Tibial nerve (tissue), 4 donors: ENCODE results near the gene MRGPRX2. TPM values are rescaled to one million over a fixed set of nuclear protein-coding genes. Genes with fewer than 3 reads are reported as not detected.

Source experiments
- DNase-seq, 2 donors: peaks; one replicate each; pipeline ENCODE4 v3.0.0-alpha.2; 2019; ENCODE audit warnings: low spot score in 2 of 2
- H3K27ac ChIP-seq, 4 donors: fragments of 200-600 bp; sonication (generic) in 3 of 4; one replicate each; pipeline ENCODE4 v1.5.1; 2017 to 2019; ENCODE audit warnings: mild to moderate bottlenecking in 1 of 4
- H3K27me3 ChIP-seq, 2 donors: fragments of 200-600 bp; sonication (generic) in 1 of 2; one replicate each; pipeline versions ENCODE4 v1.5.1 to v1.6.0; 2017 to 2019
- H3K36me3 ChIP-seq, 3 donors: fragments of 200-600 bp; sonication (generic); one replicate each; pipeline ENCODE4 v1.5.1; 2018 to 2019
- H3K4me1 ChIP-seq, 4 donors: fragments of 200-600 bp; sonication (generic) in 3 of 4; one replicate each; pipeline ENCODE4 v1.5.1; 2017 to 2019
- H3K4me3 ChIP-seq, 4 donors: fragments of 200-600 bp; sonication (generic) in 3 of 4; one replicate each; pipeline ENCODE4 v1.5.1; 2017 to 2019; ENCODE audit warnings: mild to moderate bottlenecking in 1 of 4, moderate library complexity in 1 of 4
- H3K9me3 ChIP-seq, 4 donors: fragments of 200-600 bp; sonication (generic) in 3 of 4; one replicate each; pipeline ENCODE4 v1.5.1; 2017 to 2019
- CTCF ChIP-seq, 5 experiments: fragments of 200-600 bp in 3 of 5; fragments of 450-650 bp in 2 of 5; sonication (generic) in 3 of 5; IDR thresholded peaks; one replicate each; pipeline ENCODE4 v1.5.1; 2016 to 2019; ENCODE audit warnings: antibody characterized with exemption in 5 of 5, mild to moderate bottlenecking in 3 of 5, moderate library complexity in 2 of 5
- EP300 ChIP-seq, 2 donors: sonication (generic); formaldehyde crosslinking; IDR thresholded peaks; one replicate each; pipeline ENCODE4 v1.6.1; 2017; ENCODE audit warnings: antibody characterized with exemption in 2 of 2, mild to moderate bottlenecking in 1 of 2
- POLR2A ChIP-seq, 2 donors: fragments of 450-650 bp; IDR thresholded peaks; one replicate each; pipeline ENCODE4 v1.6.1; 2017; ENCODE audit warnings: antibody characterized with exemption in 2 of 2, mild to moderate bottlenecking in 2 of 2, moderate library complexity in 2 of 2
- WGBS, 2 donors: methylation state at CpG; one replicate each; pipeline ENCODE4 v1.1.5; 2018; 5-methylcytosine and 5-hydroxymethylcytosine counted together
- total RNA-seq, 4 donors: library from RNA; depleted of rRNA; stranded (reverse); fragments of >200 nt; gene quantifications; one replicate each; pipeline ENCODE4 v1.1.0, GENCODE V29; 2016

The MRGPRX2 gene
- not detected for total RNA-seq

DNA sequence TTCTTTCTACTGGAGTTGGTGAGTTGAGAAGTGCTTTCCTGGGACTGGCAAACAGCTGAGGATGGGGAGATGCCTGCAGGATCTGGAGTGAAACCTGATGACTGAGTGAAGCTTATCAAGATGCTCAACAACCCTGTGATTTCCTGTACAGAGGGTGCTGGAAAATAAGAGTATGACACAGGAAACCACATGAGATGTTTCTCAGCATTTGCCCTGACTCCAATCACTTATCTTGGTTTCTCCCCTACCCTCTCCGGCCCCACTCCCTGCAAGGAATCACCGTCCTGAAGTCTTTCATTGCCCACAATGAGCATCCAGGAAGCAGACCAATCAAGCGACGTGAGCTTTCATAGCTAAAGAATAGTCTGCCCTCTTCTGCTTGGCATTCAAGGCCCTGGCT lies at the start of gene MRGPRX2:
TSS of gene MRGPRX2 (minus strand) at position 89 of the 400 bp plus-strand sequence. CDS start 4,315 bp downstream, outside the sequence.
- Histone ChIP-seq H3K9me3 (peaks cover 0 to 4% (median 0%) of the 10 kb centered on the region in 4 donors), H3K36me3 (no peaks in the 10 kb centered on the region), H3K4me3 (no peak within 1 kb of the TSS), H3K27ac (no peak within 1 kb of the TSS), H3K27me3 (no peaks in the 10 kb centered on the region), H3K4me1 (no peaks in the 10 kb centered on the region)
- 54 to 65% methylated on average over 4 of the region's 4 CpGs for WGBS, 2 donors
- TF ChIP-seq POLR2A (IDR thresholded peaks at IDR 0.05) (no peak), CTCF (IDR thresholded peaks at IDR 0.05) (no peak)
- DNase-seq = no peak

- H3K36me3 ChIP-seq = no peaks in the 10 kb centered on the region
- H3K4me1 ChIP-seq = no peaks in the 10 kb centered on the region
- no peak for DNase-seq
- H3K27me3 ChIP-seq = no peaks in the 10 kb centered on the region
- TF ChIP-seq POLR2A (IDR thresholded peaks at IDR 0.05) (no peak), CTCF (IDR thresholded peaks at IDR 0.05) (no peak), EP300 (IDR thresholded peaks at IDR 0.05) (no peak)
- H3K27ac ChIP-seq = no peak overlapping the region
- H3K4me3 ChIP-seq = no peak overlapping the region
- WGBS, 2 donors = 83 to 92% methylated on average over 3 of the region's 3 CpGs
- H3K9me3 ChIP-seq = no peaks in the 10 kb centered on the region
Measured at GRCh38 chr11:19110295-19110694, 49.8 kb upstream of the MRGPRX2 start.

DNA sequence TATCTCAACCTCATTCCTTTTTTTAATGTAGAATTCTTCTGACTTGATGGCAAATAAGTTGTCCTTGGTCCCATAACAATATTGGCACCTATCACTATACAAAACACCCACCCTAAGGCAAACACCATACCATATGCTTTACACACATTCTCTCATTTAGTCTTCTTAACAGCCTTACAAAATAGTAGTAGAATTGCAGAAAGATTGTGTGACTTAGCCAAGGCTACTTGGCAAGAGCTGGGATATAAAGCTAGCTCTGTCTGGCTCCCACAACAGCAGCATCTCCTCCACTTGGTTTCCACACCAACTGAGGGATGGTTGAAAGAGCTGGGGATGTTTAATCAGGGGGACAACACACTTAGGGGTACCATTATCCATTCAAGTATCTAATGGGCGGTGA lies 46.6 kb upstream of the MRGPRX2 start:
- no peak for DNase-seq
- TF ChIP-seq EP300 (IDR thresholded peaks at IDR 0.05) (no peak), CTCF (IDR thresholded peaks at IDR 0.05) (no peak), POLR2A (IDR thresholded peaks at IDR 0.05) (no peak)
- WGBS, 2 donors = 100% methylated on average over 1 of the region's 1 CpG
- H3K9me3 ChIP-seq = no peaks in the 10 kb centered on the region
- H3K4me3 ChIP-seq = no peak overlapping the region
- H3K4me1 ChIP-seq = no peaks in the 10 kb centered on the region
- no peak overlapping the region for H3K27ac ChIP-seq
- H3K27me3 ChIP-seq = no peaks in the 10 kb centered on the region
- H3K36me3 ChIP-seq = no peaks in the 10 kb centered on the region

DNA sequence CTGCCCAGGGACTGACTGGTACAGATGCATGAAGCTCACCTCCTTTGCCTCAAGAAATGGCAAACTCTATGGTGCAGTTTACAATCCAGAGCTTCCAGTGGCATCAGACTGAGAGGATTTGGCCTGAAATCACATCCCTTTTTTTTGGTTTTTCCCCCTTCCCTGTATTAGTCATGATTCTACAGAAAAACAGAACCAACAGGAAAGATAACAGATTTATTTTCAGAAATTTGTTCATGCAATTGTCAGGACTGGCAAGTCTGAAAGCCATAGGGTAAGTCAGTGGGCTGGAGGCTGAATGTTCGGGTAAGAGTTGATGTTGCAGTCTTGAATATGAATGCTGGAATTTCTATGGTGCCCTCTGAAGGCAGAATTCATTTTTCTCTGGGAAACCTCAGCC lies 44.5 kb upstream of the MRGPRX2 start:
- no peak overlapping the region for H3K27ac ChIP-seq
- H3K4me1 ChIP-seq = no peaks in the 10 kb centered on the region
- H3K27me3 ChIP-seq = no peaks in the 10 kb centered on the region
- H3K9me3 ChIP-seq = no peaks in the 10 kb centered on the region
- TF ChIP-seq POLR2A (IDR thresholded peaks at IDR 0.05) = no peak
- TF ChIP-seq EP300 (IDR thresholded peaks at IDR 0.05) = no peak
- TF ChIP-seq CTCF (IDR thresholded peaks at IDR 0.05) = no peak
- 52 to 70% methylated on average over 1 of the region's 1 CpG for WGBS, 2 donors
- DNase-seq = no peak
- H3K4me3 ChIP-seq = no peak overlapping the region
- no peaks in the 10 kb centered on the region for H3K36me3 ChIP-seq

GRCh38 chr11:19102521-19102900 lies 42.0 kb upstream of the MRGPRX2 start:
- Histone ChIP-seq H3K9me3 (no peaks in the 10 kb centered on the region), H3K27ac (no peak overlapping the region), H3K4me3 (no peak overlapping the region), H3K36me3 (no peaks in the 10 kb centered on the region), H3K27me3 (no peaks in the 10 kb centered on the region), H3K4me1 (no peaks in the 10 kb centered on the region)
- WGBS, 2 donors = 88% methylated on average over 1 of the region's 1 CpG
- no peak for DNase-seq
- TF ChIP-seq EP300 (IDR thresholded peaks at IDR 0.05) (no peak), CTCF (IDR thresholded peaks at IDR 0.05) (no peak), POLR2A (IDR thresholded peaks at IDR 0.05) (no peak)
